IMR-90 (cell line): ENCODE data around the gene HMG20A. TPM values are rescaled to one million over a fixed set of nuclear protein-coding genes. Genes with fewer than 3 reads are reported as not detected.

ENCODE experiments used
- ATAC-seq: fragments of 200-7000 bp; cut with Tn5 transposase; 2 replicates; pipeline ENCODE4 v1.9.1; 2020; ENCODE audit warnings: low read depth, mild to moderate bottlenecking, moderate library complexity
- BruUV-seq: library from RNA; stranded (reverse); fragments of 400-500 nt; replicated peaks from 2 replicates; lab custom pipeline; 2021; lab: Mats Ljungman, UMichigan
- CTCF ChIA-PET: fragments of 300-600 bp; formaldehyde crosslinking; extraction: SDS; loops from one replicate; lab custom pipeline; 2021; ENCODE audit warnings: antibody characterized with exemption; lab: Yijun Ruan, JAX
- POLR2A ChIA-PET: fragments of 300-600 bp; sonication (Branson Sonifier 250); formaldehyde crosslinking; loops from one replicate; lab custom pipeline; 2022; ENCODE audit warnings: antibody characterized with exemption; ENCODE audit not compliant: unreplicated experiment; lab: Charles Lee
- DNase-seq: peaks from one replicate; pipeline ENCODE4 v3.0.0; 2013
- H2AFZ ChIP-seq: replicated peaks from 2 replicates; pipeline ENCODE3; 2013; ENCODE audit warnings: low read length, mild to moderate bottlenecking; ENCODE audit not compliant: poor library complexity
- H2AK5ac ChIP-seq: 2 replicates; pipeline ENCODE4 v1.6.1; 2013; ENCODE audit warnings: low read depth, low read length, inconsistent platforms
- H2AK9ac ChIP-seq: replicated peaks from 2 replicates; pipeline ENCODE3; 2013; ENCODE audit warnings: mild to moderate bottlenecking, low read depth, low read length, moderate library complexity; ENCODE audit not compliant: poor library complexity
- H2BK120ac ChIP-seq: 2 replicates; pipeline ENCODE4 v1.6.1; 2013; ENCODE audit warnings: low read depth, low read length, inconsistent platforms
- H2BK15ac ChIP-seq: 3 replicates; pipeline ENCODE4 v1.6.1; 2013; ENCODE audit warnings: low read depth, low read length, inconsistent platforms
- H2BK20ac ChIP-seq: 2 replicates; pipeline ENCODE4 v1.6.1; 2013; ENCODE audit warnings: low read depth, mild to moderate bottlenecking, inconsistent platforms, low read length, moderate library complexity
- H2BK5ac ChIP-seq: 2 replicates; pipeline ENCODE4 v1.6.1; 2013; ENCODE audit warnings: mild to moderate bottlenecking, low read depth, low read length, inconsistent platforms; ENCODE audit not compliant: poor library complexity, severe bottlenecking
- H3K14ac ChIP-seq: replicated peaks from 2 replicates; pipeline ENCODE4 v1.6.1; 2013; ENCODE audit warnings: low read depth, low read length, inconsistent platforms
- H3K18ac ChIP-seq: 2 replicates; pipeline ENCODE4 v1.6.1; 2013; ENCODE audit warnings: low read depth, low read length, control low read depth
- H3K23ac ChIP-seq: 2 replicates; pipeline ENCODE4 v1.6.1; 2013; ENCODE audit warnings: low read depth, low read length, inconsistent platforms
- H3K27ac ChIP-seq: 2 replicates; pipeline ENCODE4 v1.5.1; 2013; ENCODE audit warnings: mild to moderate bottlenecking, control low read depth, low read length; ENCODE audit not compliant: insufficient read depth
- H3K27me3 ChIP-seq: 2 replicates; pipeline ENCODE4 v1.6.1; 2013; ENCODE audit warnings: low read length; ENCODE audit not compliant: control insufficient read depth, insufficient read depth
- H3K36me3 ChIP-seq: 2 replicates; pipeline ENCODE4 v1.6.1; 2013; ENCODE audit warnings: low read length, mixed read lengths; ENCODE audit not compliant: control insufficient read depth, insufficient read depth
- H3K4ac ChIP-seq: 2 replicates; pipeline ENCODE4 v1.6.1; 2013; ENCODE audit warnings: low read depth, low read length, inconsistent platforms
- H3K4me1 ChIP-seq: 2 replicates; pipeline ENCODE4 v1.6.1; 2013; ENCODE audit warnings: low read length, mixed read lengths; ENCODE audit not compliant: control insufficient read depth, insufficient read depth
- H3K4me2 ChIP-seq: 2 replicates; pipeline ENCODE4 v1.6.1; 2013; ENCODE audit warnings: low read depth, mild to moderate bottlenecking, control low read depth, low read length, moderate library complexity
- H3K4me3 ChIP-seq: 2 replicates; pipeline ENCODE4 v1.5.1; 2013; ENCODE audit warnings: low read depth, mild to moderate bottlenecking, control low read depth, low read length, moderate library complexity; ENCODE audit not compliant: insufficient read depth
- H3K56ac ChIP-seq: 2 replicates; pipeline ENCODE4 v1.6.1; 2013; ENCODE audit warnings: low read length, inconsistent platforms; ENCODE audit not compliant: insufficient read depth; ENCODE audit errors: extremely low read depth
- H3K79me1 ChIP-seq, 2 experiments: 2 replicates each; pipeline ENCODE4 v1.6.1; 2013; ENCODE audit warnings: low read length in 2 of 2, inconsistent platforms in 1 of 2, low read depth in 1 of 2
- H3K9ac ChIP-seq: 2 replicates; pipeline ENCODE4 v1.6.1; 2013; ENCODE audit warnings: low read depth, low read length, control low read depth
- H3K9me1 ChIP-seq: 2 replicates; pipeline ENCODE4 v1.6.1; 2013; ENCODE audit warnings: low read length, inconsistent platforms; ENCODE audit not compliant: insufficient read depth
- H3K9me3 ChIP-seq: 2 replicates; pipeline ENCODE4 v1.6.1; 2013; ENCODE audit warnings: low read length; ENCODE audit not compliant: control insufficient read depth, insufficient read depth
- H4K20me1 ChIP-seq: 2 replicates; pipeline ENCODE4 v1.6.1; 2013; ENCODE audit warnings: low read length, inconsistent platforms; ENCODE audit not compliant: insufficient read depth
- H4K5ac ChIP-seq: 2 replicates; pipeline ENCODE4 v1.6.1; 2013; ENCODE audit warnings: mild to moderate bottlenecking, low read depth, low read length, control low read depth
- H4K8ac ChIP-seq, 2 experiments: 2 replicates each; pipeline ENCODE4 v1.6.1; 2013; ENCODE audit warnings: low read depth in 2 of 2, low read length in 2 of 2, control low read depth in 1 of 2, inconsistent platforms in 1 of 2
- H4K91ac ChIP-seq: 2 replicates; pipeline ENCODE4 v1.6.1; 2013; ENCODE audit warnings: low read depth, low read length, inconsistent platforms; ENCODE audit not compliant: insufficient read depth
- BHLHE40 ChIP-seq: fragments of 150-350 bp; IDR thresholded peaks from 2 replicates; pipeline ENCODE4 v1.6.1; 2016; ENCODE audit warnings: mild to moderate bottlenecking, low read depth, low read length
- CEBPB ChIP-seq: IDR thresholded peaks from 2 replicates; pipeline ENCODE4 v1.6.1; 2012; ENCODE audit warnings: low read depth, low read length, improper control_type of control experiment
- CHD1 ChIP-seq: IDR thresholded peaks from 2 replicates; pipeline ENCODE4 v1.6.1; 2012; ENCODE audit warnings: low read depth, low read length, improper control_type of control experiment
- ELK1 ChIP-seq: fragments of 150-350 bp; IDR thresholded peaks from 2 replicates; pipeline ENCODE4 v1.6.1; 2016; ENCODE audit warnings: low read depth, mild to moderate bottlenecking, low read length, moderate library complexity, borderline replicate concordance
- FOS ChIP-seq: fragments of 150-350 bp; IDR thresholded peaks from 2 replicates; pipeline ENCODE4 v1.6.1; 2016; ENCODE audit warnings: low read depth, low read length
- MAFK ChIP-seq: IDR thresholded peaks from 2 replicates; pipeline ENCODE4 v1.6.1; 2012; ENCODE audit warnings: low read depth, low read length, improper control_type of control experiment
- MAZ ChIP-seq: IDR thresholded peaks from 2 replicates; pipeline ENCODE4 v1.6.1; 2012; ENCODE audit warnings: low read depth, mild to moderate bottlenecking, low read length, improper control_type of control experiment, moderate library complexity, borderline replicate concordance
- MXI1 ChIP-seq: IDR thresholded peaks from 2 replicates; pipeline ENCODE4 v1.6.1; 2012; ENCODE audit warnings: low read depth, mild to moderate bottlenecking, low read length, moderate library complexity, borderline replicate concordance
- NFE2L2 ChIP-seq: fragments of 150-350 bp; IDR thresholded peaks from 2 replicates; pipeline ENCODE4 v1.6.1; 2016; ENCODE audit warnings: low read depth, mild to moderate bottlenecking, low read length
- POLR2A ChIP-seq: IDR thresholded peaks from 2 replicates; pipeline ENCODE4 v1.6.1; 2012; ENCODE audit warnings: mild to moderate bottlenecking, low read depth, low read length
- RAD21 ChIP-seq: IDR thresholded peaks from 2 replicates; pipeline ENCODE4 v1.6.1; 2012; ENCODE audit warnings: low read length, improper control_type of control experiment
- RCOR1 ChIP-seq: IDR thresholded peaks from 2 replicates; pipeline ENCODE4 v1.6.1; 2012; ENCODE audit warnings: mild to moderate bottlenecking, low read length, improper control_type of control experiment; ENCODE audit not compliant: insufficient replicate concordance
- RFX5 ChIP-seq: IDR thresholded peaks from 2 replicates; pipeline ENCODE4 v1.8.0; 2012; ENCODE audit warnings: low read depth, mild to moderate bottlenecking, low read length, moderate library complexity
- SMC3 ChIP-seq: fragments of 150-350 bp; IDR thresholded peaks from 2 replicates; pipeline ENCODE4 v1.6.1; 2016; ENCODE audit warnings: low read depth, mild to moderate bottlenecking, antibody characterized with exemption, low read length, moderate library complexity
- USF2 ChIP-seq: fragments of 150-350 bp; IDR thresholded peaks from 2 replicates; pipeline ENCODE4 v1.6.1; 2017; ENCODE audit warnings: mild to moderate bottlenecking, antibody characterized with exemption, low read length, low read depth
- WGBS, 2 experiments: methylation state at CpG; one replicate each; pipeline versions ENCODE4 v1.1.5 to v1.1.7; 2013; ENCODE audit warnings: missing lambda C conversion rate in 2 of 2; ENCODE audit not compliant: insufficient read length in 1 of 2; ENCODE audit errors: extremely low coverage in 2 of 2; 5-methylcytosine and 5-hydroxymethylcytosine counted together
- dilution Hi-C: fragments of 300-500 bp; cut with HindIII; formaldehyde crosslinking; loops from one replicate; pipeline ENCODE4 v1.14.3; 2018; ENCODE audit warnings: low sequenced_read_pairs; ENCODE audit not compliant: unreplicated experiment
- in situ Hi-C: fragments of 300-500 bp; cut with MboI; formaldehyde crosslinking; loops from 3 replicates; pipeline ENCODE4 v1.14.3; 2019; ENCODE audit warnings: low sequenced_read_pairs, inconsistent platforms, mixed read lengths
- intact Hi-C: fragments of 100-400 bp; cut with micrococcal nuclease; formaldehyde crosslinking; loops from 2 replicates; pipeline ENCODE4 v1.10.0; 2022
- polyA plus RNA-seq, 3 experiments: library from polyadenylated mRNA; depleted of rRNA; stranded (reverse); fragments of >200 nt; gene quantifications; 2 replicates each; pipeline ENCODE4 v1.2.3, GENCODE V29; 2012; ENCODE audit warnings: low replicate concordance in 1 of 3
- total RNA-seq: library from RNA; depleted of rRNA; stranded (reverse); fragments of >200 nt; gene quantifications from 2 replicates; pipeline ENCODE4 v1.2.3, GENCODE V29; 2012

Gene HMG20A
- total and polyA plus RNA-seq, 2 of the 4 experiments (the other 2 are of a cell fraction): 22.3 to 25.3 TPM

- intact Hi-C loops: loop anchor here (1.0 to 5.0 kb wide), 6 partner anchors 39 to 389 kb away; no protein-coding TSS in a partner anchor
- Histone ChIP-seq H3K79me1 (peaks cover 0 to 25% of the 10 kb centered on the region in 2 experiments; a peak in 2 of 4 replicates), H3K4me2 (peak overlapping the region; percentile 48), H2BK120ac (peak overlapping the region; percentile 95), H4K20me1 (no peaks in the 10 kb centered on the region), H3K4me1 (peaks cover 28% of the 10 kb centered on the region), H2BK5ac (peak overlapping the region; percentile 84), H2BK15ac (peak overlapping the region; percentile 61; the same call in 2 of the 3 replicates), H2AK9ac (peak overlapping the region; percentile 93), H3K9me3 (no peaks in the 10 kb centered on the region), H3K23ac (peak overlapping the region; percentile 92), H3K18ac (peak overlapping the region; percentile 69), H2BK20ac (peak overlapping the region; percentile 93), H4K8ac (peak overlapping the region; percentile 70 to 91), H3K9me1 (peaks cover 15% of the 10 kb centered on the region; the same call in 1 of the 2 replicates), H3K56ac (peak overlapping the region; percentile 68), H4K91ac (peak overlapping the region; percentile 94), H3K27me3 (no peaks in the 10 kb centered on the region), H2AFZ (peak overlapping the region; percentile 91), H3K4ac (peak overlapping the region; percentile 97), H2AK5ac (peak overlapping the region; percentile 94; the same call in 1 of the 2 replicates), H4K5ac (peak overlapping the region; percentile 77), H3K4me3 (no peak overlapping the region), H3K9ac (peak overlapping the region; percentile 52), H3K14ac (peak overlapping the region; percentile 96), H3K36me3 (no peaks in the 10 kb centered on the region), H3K27ac (peak overlapping the region; percentile 68)
- no TSS peak for BruUV-seq
- DNase-seq (peak; percentile 97), ATAC-seq (peak; percentile 82)
- ChIA-PET POLR2A (interaction anchor here (1.1 kb wide), 1 partner anchor 78 kb away, joined by 3 read pairs; no protein-coding TSS in a partner anchor), CTCF (interaction anchor here (0.8 to 2.7 kb wide), 10 partner anchors 14 to 378 kb away, joined by 3 to 16 read pairs (median 4); no protein-coding TSS in a partner anchor)
- dilution Hi-C loops: no loop called here
- WGBS, 2 experiments: 7% methylated on average over 3 of the region's 16 CpGs; no CpG with 5 or more reads in 1 of the 2 experiments
- in situ Hi-C loops: loop anchor here (10.0 kb wide), 1 partner anchor 382 kb away; no protein-coding TSS in a partner anchor
- TF ChIP-seq RAD21: peak; percentile 99
- peak; percentile 83 for TF ChIP-seq BHLHE40
- 0 out of 2 replicates have a peak, but pooled peaks have one; percentile 37 for TF ChIP-seq POLR2A
- TF ChIP-seq SMC3: peak; percentile 98
- TF ChIP-seq ELK1: no peak
- TF ChIP-seq CEBPB: peak; percentile 100
- peak; percentile 10; the same call in 1 of the 2 replicates for TF ChIP-seq MAFK
- TF ChIP-seq MXI1: 0 out of 2 replicates have a peak, but pooled peaks have one; percentile 40
- peak; percentile 79; the same call in 1 of the 2 replicates for TF ChIP-seq MAZ
- no peak for TF ChIP-seq FOS
- no peak for TF ChIP-seq USF2
- TF ChIP-seq RFX5: no peak
- TF ChIP-seq CHD1: no peak
- TF ChIP-seq RCOR1: peak; percentile 63
- peak; percentile 57; the same call in 1 of the 2 replicates for TF ChIP-seq NFE2L2
Measured at GRCh38 chr15:77496715-77497109, 76.0 kb downstream of the HMG20A start.
